NOMO-1 treated with dmso at 0.1 percent for 144 hours (cell line): ENCODE data around the gene MYO9A.

Experiments
- DNase-seq: peaks from one replicate; lab custom pipeline; 2025; ENCODE audit not compliant: unreplicated experiment; lab: John Stamatoyannopoulos, UW

MYO9A gene

DNA sequence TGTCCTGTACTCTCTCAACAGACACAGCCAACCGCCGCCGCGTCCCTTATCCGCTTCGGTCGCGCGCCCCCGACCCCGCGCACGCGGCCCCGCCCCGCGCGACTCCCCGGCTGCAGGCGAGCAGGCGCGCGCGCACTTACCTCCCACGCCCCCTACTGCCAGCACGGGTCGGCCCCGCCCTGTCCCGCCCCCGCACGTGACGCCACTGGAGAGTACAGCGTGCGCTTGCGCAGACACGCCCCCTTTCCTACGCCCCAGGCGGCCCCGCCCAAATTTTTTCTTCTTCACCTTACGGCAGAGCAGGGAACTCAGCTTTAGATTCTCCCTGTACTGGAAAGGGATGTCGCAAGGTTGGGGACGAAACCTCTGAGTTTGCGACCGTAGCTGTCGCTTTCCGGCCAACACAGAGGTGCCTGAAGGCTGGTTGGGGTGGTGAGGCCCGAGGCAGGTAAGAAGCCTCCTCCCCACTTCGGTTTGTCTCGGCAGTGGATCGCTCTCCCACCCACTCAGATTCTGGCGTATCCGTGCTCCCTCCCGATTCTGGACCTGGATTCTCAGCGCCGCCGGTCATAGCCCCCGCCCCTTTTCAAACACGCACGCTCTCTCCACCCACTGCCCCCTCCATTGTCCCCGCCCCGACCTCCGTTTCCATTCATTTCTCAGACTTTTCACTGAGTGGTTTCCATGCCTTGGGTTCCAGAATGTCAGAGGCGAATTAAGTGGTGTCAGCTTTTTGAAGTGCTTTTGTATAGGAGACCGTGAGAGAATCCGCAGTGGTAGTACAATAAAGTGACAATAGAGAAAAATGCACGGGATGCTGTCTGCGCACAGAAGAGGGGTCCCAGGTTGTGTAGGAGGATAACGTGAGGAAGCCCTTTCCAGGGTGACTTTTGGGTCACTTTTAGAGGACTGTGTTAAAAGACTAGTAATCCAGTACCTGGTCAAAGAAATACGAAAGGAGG lies at the start of gene MYO9A, which contains the start of gene SENP8:
Gene MYO9A (minus strand): TSS at position 134 of the 962 bp plus-strand sequence. CDS start 71,587 bp downstream, outside the sequence.
Gene SENP8 (plus strand): TSS at position 387 of the 962 bp plus-strand sequence. CDS start 21,221 bp downstream, outside the sequence.
- DNase-seq: peak; percentile 99

DNA sequence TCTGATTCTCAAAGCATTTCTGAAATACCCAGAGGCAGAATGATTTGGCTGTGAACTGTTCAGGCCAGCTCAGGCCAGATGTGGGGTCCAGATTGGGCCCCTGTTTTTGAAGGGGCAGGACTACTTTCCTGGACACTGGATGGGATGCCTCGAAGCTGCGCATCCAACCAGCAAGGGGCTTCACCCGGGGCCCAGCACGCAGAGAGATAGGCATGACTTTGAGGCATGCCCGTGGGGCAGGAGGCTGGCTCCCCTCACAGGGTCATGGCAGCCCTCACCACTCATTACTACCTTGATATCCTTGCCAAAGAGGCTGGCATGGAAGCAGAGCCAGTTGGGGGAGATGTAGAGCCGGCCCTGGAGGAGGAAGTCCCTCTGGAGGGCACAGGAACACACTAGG lies 49.5 kb upstream of the MYO9A start:
- no peak for DNase-seq

DNA sequence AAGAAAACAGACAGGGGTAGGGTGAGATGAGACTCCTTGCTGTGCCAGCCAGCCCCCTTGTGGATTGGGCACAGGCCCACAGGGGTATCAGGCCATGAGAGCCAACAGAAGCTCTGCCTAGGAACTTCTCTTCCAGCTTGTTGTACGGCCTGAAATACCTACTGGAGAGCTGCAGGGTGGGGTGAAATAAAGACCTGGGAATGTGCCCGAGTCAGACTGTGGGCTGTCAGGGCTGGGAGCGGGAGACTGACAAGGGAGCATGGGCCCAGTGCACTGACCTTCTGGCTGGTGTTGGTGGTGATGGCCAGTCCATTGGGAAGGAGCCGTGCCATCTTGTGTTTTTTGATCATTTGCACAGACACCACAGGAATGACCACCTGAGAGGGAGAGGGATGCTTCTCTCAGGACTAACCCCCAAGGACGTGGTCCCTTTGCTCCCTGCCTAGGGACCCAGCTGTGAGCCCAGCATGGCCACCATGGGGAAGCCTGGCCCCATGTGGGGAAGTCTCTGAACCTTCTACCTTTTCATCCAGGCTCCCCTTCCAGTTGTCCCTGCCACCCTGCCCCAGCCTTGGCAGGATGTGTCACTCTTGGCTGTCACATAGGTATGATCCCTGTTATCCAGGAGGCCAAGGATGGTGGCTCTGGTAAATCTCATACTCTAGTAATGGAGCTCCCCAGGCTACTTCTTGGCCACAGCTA lies 48.9 kb upstream of the MYO9A start:
- no peak for DNase-seq

DNA sequence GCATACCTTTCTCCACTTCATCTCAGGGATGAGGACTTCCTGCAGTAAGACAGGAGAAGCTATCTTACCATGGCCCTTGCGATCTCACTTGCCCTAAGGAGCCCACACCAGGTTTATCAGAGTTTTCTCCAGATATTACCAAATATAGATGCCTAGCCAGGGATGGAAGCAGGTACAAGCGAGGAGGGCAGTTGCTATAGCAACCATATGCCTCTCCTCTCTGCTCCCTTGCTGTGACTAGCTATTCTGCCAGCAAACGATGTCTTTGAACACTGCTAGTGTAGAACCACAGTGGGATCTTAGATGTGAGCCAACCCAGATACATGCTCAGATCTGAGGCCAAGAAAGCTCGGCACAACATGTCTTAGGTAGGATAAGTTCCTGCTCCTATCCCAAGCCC lies 45.8 kb upstream of the MYO9A start:
- DNase-seq: no peak

DNA sequence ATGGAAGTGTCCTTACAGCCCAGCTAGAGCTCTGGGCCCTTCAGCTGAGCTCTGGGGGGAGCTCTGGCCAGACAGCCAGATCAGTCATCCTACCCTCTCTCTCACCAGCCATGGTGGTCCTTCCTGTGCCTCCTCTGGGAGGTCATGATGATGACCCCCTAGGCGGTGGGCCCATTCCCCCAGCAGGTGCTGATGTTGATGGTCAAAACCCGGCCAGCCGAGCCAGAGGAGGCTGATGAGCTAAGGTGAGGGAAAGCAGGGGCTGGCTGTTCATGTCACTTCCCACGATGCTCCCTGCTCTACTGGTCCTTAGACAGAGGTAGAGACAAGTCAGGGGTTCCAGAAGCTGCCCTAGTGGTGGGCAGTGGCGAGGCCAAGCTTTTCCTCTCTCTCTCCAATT lies 44.6 kb upstream of the MYO9A start:
- no peak for DNase-seq

DNA sequence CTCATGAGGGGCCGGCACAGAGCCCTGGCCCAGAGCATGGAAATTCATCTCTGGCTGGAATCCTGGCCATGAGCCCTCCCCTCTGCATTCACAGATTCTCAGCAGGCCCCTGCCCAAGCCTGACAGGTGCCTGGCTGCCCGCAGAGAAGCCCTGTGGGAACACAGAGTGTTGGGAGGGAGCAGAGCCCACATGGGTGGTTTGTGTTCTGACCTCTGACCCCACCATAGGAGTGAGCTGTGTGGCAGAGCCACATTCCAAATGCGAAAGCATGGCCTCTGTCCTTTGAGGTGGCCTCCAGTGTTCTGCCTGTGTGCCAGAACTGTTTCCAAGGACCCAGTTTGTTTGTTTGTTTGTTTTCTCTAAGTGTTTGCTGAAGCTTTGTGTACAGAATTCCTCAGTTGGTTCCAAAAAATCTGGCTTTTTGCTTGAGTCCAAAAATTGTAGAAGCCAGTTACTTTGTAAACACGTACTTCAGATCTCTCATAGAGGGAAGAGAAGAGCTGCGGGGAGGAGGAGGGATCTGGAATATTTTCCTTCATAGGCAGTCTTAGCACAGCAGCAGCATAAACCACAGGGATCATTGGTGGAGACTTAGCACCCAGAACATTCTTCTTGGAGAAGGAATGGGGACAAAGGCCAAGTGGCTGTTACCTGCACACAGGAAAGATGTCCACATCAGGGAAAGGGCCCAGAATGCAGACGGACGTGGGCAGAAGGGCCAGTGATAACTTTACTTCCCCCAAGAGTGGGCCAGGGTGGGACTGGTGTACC lies 43.6 kb upstream of the MYO9A start:
- DNase-seq: no peak

GRCh38 chr15:72160696-72161245 lies 42.8 kb upstream of the MYO9A start:
- DNase-seq: no peak

DNA sequence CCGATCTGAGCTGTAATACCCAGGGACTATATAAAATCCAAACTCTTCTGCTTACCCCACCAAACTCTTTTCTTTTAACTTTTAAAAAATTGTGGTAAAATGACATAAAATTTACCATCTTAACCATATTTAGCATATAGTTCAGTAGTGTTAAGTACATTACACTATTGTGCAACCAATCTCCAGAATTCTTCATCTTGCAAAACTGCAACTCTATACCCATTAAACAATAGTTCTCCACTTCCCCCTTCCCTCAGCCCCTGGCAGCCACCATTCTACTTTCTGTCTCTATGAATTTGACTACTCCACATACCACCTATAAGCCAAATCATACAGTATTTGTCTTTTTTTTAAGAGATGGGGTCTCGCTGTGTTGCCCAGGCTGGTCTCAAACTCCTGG lies 39.0 kb upstream of the MYO9A start:
- DNase-seq: peak; percentile 26

- peak; percentile 73 for DNase-seq
These were observed 38.0 kb upstream of the MYO9A start for GRCh38 chr15:72155635-72156616.

DNA sequence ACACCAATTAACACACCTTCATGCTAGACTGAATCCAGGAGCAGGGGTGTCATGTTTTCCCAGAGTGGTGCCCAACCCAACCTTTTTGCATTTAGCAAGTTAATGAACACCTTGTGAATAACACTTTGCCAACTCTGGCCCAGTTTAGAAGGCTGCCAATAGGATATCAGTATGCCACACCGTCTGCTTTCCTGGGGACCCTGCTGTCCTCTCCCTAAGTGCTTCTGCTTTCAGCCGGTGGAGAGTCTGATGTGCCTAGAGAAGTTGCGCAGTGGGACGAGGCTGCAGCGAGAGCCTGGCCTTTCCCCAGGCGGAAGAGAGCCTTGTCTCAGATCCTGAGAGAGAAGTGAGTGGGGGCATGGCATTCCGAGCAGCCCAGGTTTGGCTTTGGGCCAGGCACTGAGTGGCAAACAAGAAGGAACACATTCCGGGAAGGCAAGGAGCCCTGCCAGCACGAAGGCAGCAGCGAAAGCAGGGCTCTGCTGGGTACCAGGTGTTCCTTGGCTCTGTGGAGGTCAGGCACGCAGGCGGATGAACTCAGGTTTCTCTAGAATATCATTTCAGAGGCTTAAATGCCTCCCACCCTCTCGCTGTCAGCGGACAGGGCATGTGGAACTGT lies 37.2 kb upstream of the MYO9A start:
- no peak for DNase-seq

DNA sequence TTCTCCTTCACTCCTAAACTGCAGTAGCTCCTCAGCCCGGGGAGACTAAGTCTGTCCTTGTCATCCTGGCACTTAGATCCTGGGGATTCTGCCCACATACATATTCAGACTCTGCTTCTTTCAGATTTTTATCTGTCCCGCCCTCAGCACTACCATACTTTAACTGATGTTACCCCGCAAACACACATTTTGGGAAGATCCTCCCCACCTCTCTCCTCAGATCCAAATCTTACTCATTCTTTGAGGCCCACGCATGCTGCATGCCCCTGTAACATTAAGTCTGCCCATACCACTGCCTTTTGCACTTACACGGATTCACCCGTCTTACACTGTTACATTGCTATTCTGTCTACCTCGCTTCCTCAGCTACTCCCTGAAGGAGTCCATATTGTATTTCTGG lies 36.4 kb upstream of the MYO9A start:
- DNase-seq: no peak

- no peak for DNase-seq
These were observed 35.5 kb upstream of the MYO9A start for GRCh38 chr15:72153269-72154000.

GRCh38 chr15:72147418-72147817 lies 29.5 kb upstream of the MYO9A start:
- peak; percentile 38 for DNase-seq

- no peak for DNase-seq
These were observed 29.0 kb upstream of the MYO9A start for GRCh38 chr15:72146934-72147333.

GRCh38 chr15:72146221-72146620 lies 28.3 kb upstream of the MYO9A start:
- no peak for DNase-seq

GRCh38 chr15:72141171-72142084 lies 23.5 kb upstream of the MYO9A start:
- DNase-seq: no peak

DNA sequence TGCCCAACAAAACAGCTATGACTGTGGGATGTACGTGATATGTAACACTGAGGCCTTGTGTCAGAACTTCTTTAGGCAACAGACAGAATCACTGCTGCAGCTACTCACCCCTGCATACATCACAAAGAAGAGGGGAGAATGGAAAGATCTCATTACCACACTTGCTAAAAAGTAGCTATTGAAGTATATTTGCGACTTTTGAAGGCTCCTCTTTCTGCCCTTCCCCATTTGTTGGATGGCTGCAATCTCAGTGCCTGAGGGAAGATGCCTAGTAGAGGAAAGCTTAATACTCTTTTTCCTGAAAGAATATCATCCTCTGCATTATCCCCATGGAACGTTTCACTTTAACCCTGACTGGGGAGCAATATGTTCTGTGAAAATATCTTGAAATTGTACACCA lies 22.1 kb upstream of the MYO9A start:
- DNase-seq: no peak

GRCh38 chr15:72139667-72140066 lies 21.7 kb upstream of the MYO9A start:
- DNase-seq: no peak
